OCI-LY7 (cell line): ENCODE data around the gene TNFRSF25. TPM values are rescaled to one million over a fixed set of nuclear protein-coding genes. Genes with fewer than 3 reads are reported as not detected.

Source experiments
- BruUV-seq: library from RNA; stranded (reverse); fragments of 400-500 nt; replicated peaks from 2 replicates; lab custom pipeline; 2021; lab: Mats Ljungman, UMichigan
- CTCF ChIA-PET: fragments of 300-600 bp; sonication (Branson Sonifier 250); formaldehyde crosslinking; loops from one replicate; lab custom pipeline; 2022; ENCODE audit warnings: antibody characterized with exemption; ENCODE audit not compliant: unreplicated experiment; lab: Charles Lee
- POLR2A ChIA-PET: fragments of 300-600 bp; sonication (Branson Sonifier 250); formaldehyde crosslinking; loops from one replicate; lab custom pipeline; 2022; ENCODE audit warnings: antibody characterized with exemption; lab: Charles Lee
- DNase-seq: peaks from one replicate; pipeline ENCODE4 v3.0.0-alpha.2; 2015; ENCODE audit warnings: low spot score
- H2AFZ ChIP-seq: fragments of 200-600 bp; sonication (generic), shearing (Covaris generic); 2 replicates; pipeline ENCODE4 v1.6.1; 2014; ENCODE audit warnings: mild to moderate bottlenecking, antibody characterized with exemption, low read length, moderate library complexity
- H3K27ac ChIP-seq: fragments of 200-600 bp; sonication (generic); 2 replicates; pipeline ENCODE4 v1.5.1; 2014; ENCODE audit warnings: mixed run types, low read depth, mild to moderate bottlenecking, moderate library complexity, low read length, inconsistent platforms; ENCODE audit not compliant: poor library complexity, severe bottlenecking
- H3K36me3 ChIP-seq: fragments of 200-600 bp; sonication (generic); 2 replicates; pipeline ENCODE4 v1.6.1; 2014; ENCODE audit warnings: mild to moderate bottlenecking, antibody characterized with exemption, low read length, moderate library complexity, mixed read lengths; ENCODE audit not compliant: insufficient read depth
- H3K4me1 ChIP-seq: fragments of 200-600 bp; sonication (generic); 2 replicates; pipeline ENCODE4 v1.5.1; 2014; ENCODE audit warnings: mild to moderate bottlenecking, low read length; ENCODE audit not compliant: insufficient read depth, poor library complexity, severe bottlenecking
- H3K4me2 ChIP-seq: fragments of 200-600 bp; sonication (generic); 2 replicates; pipeline ENCODE4 v1.6.1; 2014; ENCODE audit warnings: mild to moderate bottlenecking, low read length
- H3K4me3 ChIP-seq: fragments of 200-600 bp; sonication (generic); 2 replicates; pipeline ENCODE4 v1.5.1; 2014; ENCODE audit warnings: mild to moderate bottlenecking, low read depth, low read length; ENCODE audit not compliant: poor library complexity, severe bottlenecking
- H3K79me2 ChIP-seq: fragments of 200-600 bp; sonication (generic); 2 replicates; pipeline ENCODE4 v1.6.1; 2016; ENCODE audit warnings: low read depth, mild to moderate bottlenecking, low read length, moderate library complexity, mixed read lengths; ENCODE audit not compliant: insufficient read depth
- H3K9me2 ChIP-seq: fragments of 200-600 bp; sonication (generic); 2 replicates; pipeline ENCODE4 v1.6.1; 2016; ENCODE audit warnings: mild to moderate bottlenecking, low read length, mixed read lengths; ENCODE audit not compliant: insufficient read depth
- H3K9me3 ChIP-seq: fragments of 200-600 bp; sonication (generic); 2 replicates; pipeline ENCODE4 v1.6.1; 2014; ENCODE audit warnings: mild to moderate bottlenecking, mixed run types, low read length, mixed read lengths
- H4K20me1 ChIP-seq: fragments of 200-600 bp; sonication (generic); 2 replicates; pipeline ENCODE4 v1.6.1; 2014; ENCODE audit warnings: mild to moderate bottlenecking, antibody characterized with exemption, low read length, moderate library complexity, mixed read lengths; ENCODE audit not compliant: insufficient read depth
- CTCF ChIP-seq: fragments of 200-600 bp; sonication (generic); conservative IDR thresholded peaks from 2 replicates; pipeline ENCODE4 v1.5.1; 2014; ENCODE audit warnings: mild to moderate bottlenecking, antibody characterized with exemption, low read length, moderate library complexity, mixed read lengths
- EZH2phosphoT487 ChIP-seq: fragments of 200-600 bp; sonication (generic); IDR thresholded peaks from 2 replicates; pipeline ENCODE4 v1.6.1; 2018; ENCODE audit warnings: low read depth, borderline replicate concordance, mild to moderate bottlenecking, mixed run types, antibody characterized with exemption, low read length, moderate library complexity, mixed read lengths
- intact Hi-C: fragments of 100-400 bp; cut with micrococcal nuclease; formaldehyde crosslinking; loops from one replicate; pipeline ENCODE4 v1.10.0; 2022; ENCODE audit not compliant: unreplicated experiment
- total RNA-seq, 2 experiments: library from RNA; depleted of rRNA in 1 of 2; stranded (reverse); fragments of >200 nt in 1 of 2; shearing (Covaris generic) in 1 of 2; gene quantifications; 2 replicates each; pipeline ENCODE4 v1.2.3, GENCODE V29; 2014 to 2022

Gene TNFRSF25
- total RNA-seq, 2 experiments from 2014 or later, result 1.7 to 2.8 TPM

GRCh38 chr1:6444377-6444776 is 21.6 kb downstream of the TNFRSF25 start:
- Histone ChIP-seq H3K27ac (no peak overlapping the region), H3K4me3 (no peak overlapping the region), H3K9me3 (no peaks in the 10 kb centered on the region), H3K36me3 (no peaks in the 10 kb centered on the region), H4K20me1 (no peaks in the 10 kb centered on the region; the same call in 1 of the 2 replicates), H3K79me2 (no peaks in the 10 kb centered on the region), H3K4me2 (no peak overlapping the region), H3K4me1 (peaks cover 12% of the 10 kb centered on the region), H2AFZ (no peak overlapping the region), H3K9me2 (no peaks in the 10 kb centered on the region)
- intact Hi-C loops, result no loop called here
- BruUV-seq, result no TSS peak
- no peak for TF ChIP-seq CTCF
- no peak for TF ChIP-seq EZH2phosphoT487
- DNase-seq, result no peak
- ChIA-PET CTCF (no interaction called here), POLR2A (no interaction called here)

GRCh38 chr1:6443339-6444115 is 22.4 kb downstream of the TNFRSF25 start:
- BruUV-seq, result no TSS peak
- H3K9me2 ChIP-seq, result no peaks in the 10 kb centered on the region
- intact Hi-C loops, result no loop called here
- H3K36me3 ChIP-seq, result no peaks in the 10 kb centered on the region
- no peak overlapping the region for H3K4me2 ChIP-seq
- no peak overlapping the region for H2AFZ ChIP-seq
- no peak for DNase-seq
- no peak for TF ChIP-seq CTCF
- TF ChIP-seq EZH2phosphoT487, result no peak
- H3K9me3 ChIP-seq, result no peaks in the 10 kb centered on the region
- no peaks in the 10 kb centered on the region; the same call in 1 of the 2 replicates for H4K20me1 ChIP-seq
- no peak overlapping the region for H3K27ac ChIP-seq
- ChIA-PET CTCF (no interaction called here), POLR2A (interaction anchor here (0.6 kb wide), 2 partner anchors 42 to 276 kb away, joined by 3 to 5 read pairs; no protein-coding TSS in a partner anchor)
- H3K4me3 ChIP-seq, result no peak overlapping the region
- no peaks in the 10 kb centered on the region for H3K79me2 ChIP-seq
- H3K4me1 ChIP-seq, result peaks cover 12% of the 10 kb centered on the region

- TF ChIP-seq EZH2phosphoT487, result no peak
- TF ChIP-seq CTCF, result no peak
- Histone ChIP-seq H3K9me3 (no peaks in the 10 kb centered on the region), H3K4me1 (no peaks in the 10 kb centered on the region), H3K79me2 (no peaks in the 10 kb centered on the region), H3K27ac (no peak overlapping the region), H3K9me2 (no peaks in the 10 kb centered on the region), H4K20me1 (no peaks in the 10 kb centered on the region; the same call in 1 of the 2 replicates), H3K36me3 (no peaks in the 10 kb centered on the region), H3K4me3 (no peak overlapping the region), H3K4me2 (no peak overlapping the region), H2AFZ (no peak overlapping the region)
- BruUV-seq, result no TSS peak
- DNase-seq, result no peak
- intact Hi-C loops, result no loop called here
- ChIA-PET POLR2A (no interaction called here), CTCF (no interaction called here)
Measured at GRCh38 chr1:6441586-6441985, 24.4 kb downstream of the TNFRSF25 start.
